A673 (cell line): ENCODE results near the gene CEP85. TPM values are rescaled to one million over a fixed set of nuclear protein-coding genes. Genes with fewer than 3 reads are reported as not detected.

ENCODE experiments used
- BruUV-seq: library from RNA; stranded (reverse); fragments of 400-500 nt; replicated peaks from 2 replicates; lab custom pipeline; 2021; lab: Mats Ljungman, UMichigan
- CTCF ChIA-PET: fragments of 300-600 bp; sonication (Branson Sonifier 250); formaldehyde crosslinking; loops from one replicate; lab custom pipeline; 2022; ENCODE audit warnings: antibody characterized with exemption; lab: Charles Lee
- POLR2A ChIA-PET: fragments of 300-600 bp; sonication (Branson Sonifier 250); formaldehyde crosslinking; loops from one replicate; lab custom pipeline; 2022; ENCODE audit warnings: antibody characterized with exemption; ENCODE audit not compliant: low non-redundant PET; lab: Charles Lee
- DNase-seq: peaks from one replicate; pipeline ENCODE4 v3.0.0-alpha.2; 2015; ENCODE audit warnings: low spot score
- H3K27ac ChIP-seq: fragments of 200-600 bp; sonication (generic); 2 replicates; pipeline ENCODE4 v1.5.1; 2016; ENCODE audit warnings: mixed run types, low read depth, mild to moderate bottlenecking, mixed read lengths, antibody characterized with exemption, low read length; ENCODE audit not compliant: poor library complexity, severe bottlenecking
- H3K27me3 ChIP-seq: fragments of 200-600 bp; sonication (generic); replicated peaks from 2 replicates; pipeline ENCODE4 v1.6.1; 2017; ENCODE audit warnings: mixed run types, low read depth, mild to moderate bottlenecking, mixed read lengths, antibody characterized with exemption, low read length; ENCODE audit not compliant: insufficient read depth, poor library complexity
- H3K36me3 ChIP-seq: fragments of 200-600 bp; sonication (generic); 2 replicates; pipeline ENCODE4 v1.6.1; 2016; ENCODE audit warnings: mixed run types, mild to moderate bottlenecking, mixed read lengths, antibody characterized with exemption, low read length; ENCODE audit not compliant: insufficient read depth, poor library complexity, severe bottlenecking
- H3K4me1 ChIP-seq: fragments of 200-600 bp; sonication (generic); 2 replicates; pipeline ENCODE4 v1.6.1; 2017; ENCODE audit warnings: mixed run types, mild to moderate bottlenecking, mixed read lengths, antibody characterized with exemption, low read length; ENCODE audit not compliant: insufficient read depth, poor library complexity, severe bottlenecking
- H3K4me3 ChIP-seq: fragments of 200-600 bp; sonication (generic); 2 replicates; pipeline ENCODE4 v1.5.1; 2016; ENCODE audit warnings: low read depth, mixed run types, mild to moderate bottlenecking, mixed read lengths, low read length; ENCODE audit not compliant: poor library complexity, severe bottlenecking
- H3K9me3 ChIP-seq: fragments of 200-600 bp; sonication (generic); 2 replicates; pipeline ENCODE4 v1.6.1; 2016; ENCODE audit warnings: mixed run types, low read depth, mild to moderate bottlenecking, mixed read lengths, antibody characterized with exemption, low read length; ENCODE audit not compliant: poor library complexity, severe bottlenecking
- CTCF ChIP-seq: fragments of 300-800, 200-600 bp; sonication (generic); conservative IDR thresholded peaks from 2 replicates; pipeline ENCODE4 v1.5.1; 2017; ENCODE audit warnings: low read depth, mild to moderate bottlenecking, antibody characterized with exemption, low read length, moderate library complexity, mixed read lengths
- EZH2 ChIP-seq: fragments of 200-600 bp; sonication (generic); IDR thresholded peaks from 2 replicates; pipeline ENCODE4 v1.6.1; 2017; ENCODE audit warnings: borderline replicate concordance, low read depth, mild to moderate bottlenecking, mixed read lengths, antibody characterized with exemption, low read length; ENCODE audit not compliant: poor library complexity, severe bottlenecking
- intact Hi-C: fragments of 100-400 bp; cut with micrococcal nuclease; formaldehyde crosslinking; loops from one replicate; pipeline ENCODE4 v1.10.0; 2022; ENCODE audit not compliant: unreplicated experiment
- total RNA-seq: library from RNA; stranded (reverse); gene quantifications from 2 replicates; pipeline ENCODE4 v1.2.3, GENCODE V29; 2021

CEP85 gene
- total RNA-seq, 1 experiment from 2014 or later = 51.3 TPM

DNA sequence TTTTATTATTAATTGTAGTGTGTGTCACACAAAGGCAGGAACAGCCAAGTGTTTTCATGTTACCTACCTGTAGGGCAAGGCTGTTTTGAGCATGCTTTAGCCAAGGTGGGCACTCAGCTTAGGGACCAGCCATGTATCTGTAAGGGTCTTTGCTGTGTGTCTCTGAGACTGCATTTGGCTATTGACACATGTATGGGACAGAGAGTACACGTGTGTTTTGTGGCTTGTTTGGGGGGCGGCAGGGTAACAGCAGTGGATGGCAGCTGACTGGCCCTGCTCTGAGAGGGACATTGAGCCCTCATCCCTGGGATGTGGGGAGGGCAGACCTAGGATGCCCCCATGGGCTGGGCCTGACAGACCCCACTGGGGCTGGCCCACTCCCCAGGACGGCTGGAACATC, 36.7 kb upstream of the CEP85 start:
- ChIA-PET CTCF (no interaction called here), POLR2A (no interaction called here)
- no peaks in the 10 kb centered on the region for H3K4me1 ChIP-seq
- TF ChIP-seq CTCF = no peak
- no peak for TF ChIP-seq EZH2
- H3K27me3 ChIP-seq = no peaks in the 10 kb centered on the region
- BruUV-seq = no TSS peak
- H3K27ac ChIP-seq = no peak overlapping the region
- no peak for DNase-seq
- no peaks in the 10 kb centered on the region for H3K36me3 ChIP-seq
- H3K9me3 ChIP-seq = no peaks in the 10 kb centered on the region
- H3K4me3 ChIP-seq = no peak overlapping the region
- intact Hi-C loops = no loop called here

DNA sequence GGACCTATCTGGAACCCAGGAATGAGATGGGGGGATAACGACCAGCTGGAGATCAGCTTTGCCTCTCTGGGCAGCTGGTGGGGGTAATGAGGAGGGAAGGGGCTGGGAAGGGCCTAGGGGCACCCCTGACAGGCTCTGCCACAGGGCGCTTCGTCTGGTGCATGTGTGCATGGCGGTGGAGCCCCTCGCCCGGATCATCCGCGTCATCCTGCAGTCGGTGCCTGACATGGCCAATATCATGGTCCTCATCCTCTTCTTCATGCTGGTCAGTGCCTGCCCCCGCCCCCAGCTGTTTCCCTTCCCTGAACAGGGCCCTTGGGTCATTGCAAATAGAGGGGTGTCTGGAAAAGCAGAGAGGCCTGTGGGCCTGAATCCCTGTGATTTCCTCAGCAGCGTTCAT, 36.2 kb upstream of the CEP85 start:
- Histone ChIP-seq H3K4me3 (no peak overlapping the region), H3K4me1 (no peaks in the 10 kb centered on the region), H3K27ac (no peak overlapping the region), H3K27me3 (no peaks in the 10 kb centered on the region), H3K9me3 (no peaks in the 10 kb centered on the region), H3K36me3 (no peaks in the 10 kb centered on the region)
- CTCF ChIA-PET = no interaction called here
- POLR2A ChIA-PET = no interaction called here
- BruUV-seq = no TSS peak
- TF ChIP-seq CTCF = no peak
- no peak for TF ChIP-seq EZH2
- no peak for DNase-seq
- intact Hi-C loops = no loop called here

DNA sequence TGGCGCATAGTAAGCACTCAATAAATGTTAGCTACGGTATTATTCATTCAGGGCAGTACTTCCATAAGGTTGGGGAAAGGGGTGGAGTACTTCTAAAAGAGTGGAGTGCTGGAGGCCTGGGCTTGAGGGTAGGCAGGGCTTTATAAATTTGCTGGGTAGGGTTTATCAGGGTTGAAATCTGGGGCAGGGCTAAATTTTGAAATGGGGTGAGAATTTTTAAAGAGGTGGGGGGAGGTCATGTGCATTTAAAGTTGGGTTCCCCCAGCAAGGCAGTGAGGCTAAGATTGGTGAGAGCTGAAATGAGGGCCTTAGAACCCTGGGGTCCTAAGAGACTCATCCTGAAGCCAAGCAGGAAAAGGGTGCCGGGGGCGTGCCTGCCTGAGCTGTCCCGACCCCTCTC, 33.6 kb upstream of the CEP85 start:
- no peaks in the 10 kb centered on the region for H3K27me3 ChIP-seq
- POLR2A ChIA-PET = no interaction called here
- DNase-seq = no peak
- no peaks in the 10 kb centered on the region for H3K9me3 ChIP-seq
- H3K27ac ChIP-seq = no peak overlapping the region
- no peak overlapping the region for H3K4me3 ChIP-seq
- H3K4me1 ChIP-seq = no peaks in the 10 kb centered on the region
- no TSS peak for BruUV-seq
- H3K36me3 ChIP-seq = no peaks in the 10 kb centered on the region
- no peak for TF ChIP-seq CTCF
- intact Hi-C loops = no loop called here
- CTCF ChIA-PET = interaction anchor here (0.6 kb wide), 1 partner anchor 201 kb away, joined by 7 read pairs; no protein-coding TSS in a partner anchor
